Activated T-cell treated with anti-CD3 and anti-CD28 coated beads, Interleukin-2, amount 50 U/mL, for 72 hours (primary cell): ENCODE data around the gene OGFOD2. TPM values are rescaled to one million over a fixed set of nuclear protein-coding genes. Genes with fewer than 3 reads are reported as not detected.

Source experiments
- ATAC-seq, 2 donors: fragments of 150-1000 bp; cut with Tn5 transposase; replicated peaks in 1 of 2; 2 replicates each; pipeline ENCODE4 v1.10.0; 2021; ENCODE audit warnings: moderate library complexity in 2 of 2, mild to moderate bottlenecking in 1 of 2
- DNase-seq, 2 donors: peaks; one replicate each; pipeline ENCODE4 v3.0.0; 2021 to 2022; ENCODE audit warnings: mixed read lengths in 1 of 2
- H3K27ac Mint-ChIP-seq: one replicate; pipeline ENCODE4 v1.8.0; 2022; ENCODE audit warnings: mild to moderate bottlenecking, moderate library complexity, mixed read lengths
- H3K27me3 Mint-ChIP-seq: one replicate; pipeline ENCODE4 v1.8.0; 2022; ENCODE audit warnings: low read depth, mixed read lengths
- H3K36me3 Mint-ChIP-seq, 2 donors: one replicate each; pipeline ENCODE4 v1.8.0; 2022; ENCODE audit warnings: mixed read lengths in 2 of 2, mild to moderate bottlenecking in 1 of 2; ENCODE audit not compliant: insufficient read depth in 2 of 2
- H3K4me1 Mint-ChIP-seq: one replicate; pipeline ENCODE4 v1.8.0; 2022; ENCODE audit warnings: low read depth, mixed read lengths
- H3K4me3 Mint-ChIP-seq, 2 donors: one replicate each; pipeline ENCODE4 v1.8.0; 2022; ENCODE audit warnings: mild to moderate bottlenecking in 2 of 2, mixed read lengths in 2 of 2, moderate library complexity in 2 of 2
- H3K9me3 Mint-ChIP-seq, 2 donors: one replicate each; pipeline ENCODE4 v1.8.0; 2022; ENCODE audit warnings: mixed read lengths in 2 of 2
- total RNA-seq, 2 donors: library from RNA; stranded (reverse); gene quantifications; one replicate each; pipeline ENCODE4 v1.2.3, GENCODE V29; 2022

OGFOD2 gene
- total RNA-seq, 2 donors from 2014 or later = 26.6 to 32.5 TPM

DNA sequence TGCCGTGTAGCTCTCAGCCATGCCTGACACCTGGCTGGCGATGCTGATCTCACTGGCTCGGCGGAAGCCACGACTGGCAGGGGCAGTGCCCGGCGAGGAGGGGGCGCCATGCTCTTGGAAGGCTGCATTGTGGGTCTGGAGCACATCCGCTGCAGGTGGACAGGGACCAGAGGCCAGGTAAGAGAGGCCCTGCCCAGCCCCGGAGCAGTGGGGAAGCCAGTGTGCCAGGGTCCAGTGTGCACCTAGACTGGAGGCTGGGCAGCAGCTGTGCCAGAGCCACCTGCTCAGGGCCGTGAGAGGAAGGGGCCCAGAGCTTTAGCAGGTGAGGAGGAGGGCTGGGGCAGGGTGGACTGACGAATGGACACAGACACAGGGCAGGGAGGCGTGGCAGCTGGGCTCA, 15.5 kb downstream of the OGFOD2 start:
- Mint-ChIP-seq H3K36me3 (no peaks in the 10 kb centered on the region), H3K4me3 (no peak overlapping the region), H3K27ac (peak overlapping the region; percentile 13), H3K27me3 (no peaks in the 10 kb centered on the region), H3K9me3 (no peaks in the 10 kb centered on the region), H3K4me1 (no peaks in the 10 kb centered on the region)
- ATAC-seq = no peak
- DNase-seq = no peak

DNA sequence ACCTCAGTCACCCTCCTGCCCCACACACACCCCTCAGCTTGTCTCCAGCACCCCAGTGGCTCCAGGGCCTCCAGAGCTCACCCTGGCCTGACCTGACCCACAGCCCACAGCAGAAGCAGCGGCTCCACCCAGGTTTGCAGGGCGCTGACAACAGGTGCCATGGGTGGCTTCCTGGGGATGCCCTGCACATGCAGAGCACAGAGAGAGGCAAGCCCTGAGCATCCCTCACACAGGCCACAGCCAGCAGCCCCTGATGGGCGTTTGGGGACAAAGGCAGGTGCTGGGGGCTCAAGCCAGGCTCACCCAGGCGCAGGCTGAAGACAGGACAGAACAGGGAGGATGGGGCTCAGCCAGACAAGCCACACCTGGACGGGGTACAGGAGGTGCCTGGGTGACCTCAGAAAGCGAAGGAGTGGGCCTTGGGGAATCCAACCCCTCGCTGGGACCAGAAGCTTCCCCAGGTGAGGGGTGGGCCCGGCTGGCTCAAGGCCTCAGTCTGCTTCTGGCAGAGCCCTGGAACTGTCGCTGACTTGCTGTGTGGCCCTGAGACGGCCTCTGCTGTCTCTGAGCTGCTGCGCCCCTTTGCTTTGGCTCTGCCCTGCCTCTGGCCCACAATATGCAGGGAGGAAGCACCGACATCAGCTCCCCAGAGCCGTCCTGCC, 16.0 kb downstream of the OGFOD2 start:
- ATAC-seq (no peak), DNase-seq (no peak)
- Mint-ChIP-seq H3K4me3 (no peak overlapping the region), H3K4me1 (no peaks in the 10 kb centered on the region), H3K36me3 (no peaks in the 10 kb centered on the region), H3K27ac (no peak overlapping the region), H3K27me3 (no peaks in the 10 kb centered on the region), H3K9me3 (no peaks in the 10 kb centered on the region)

DNA sequence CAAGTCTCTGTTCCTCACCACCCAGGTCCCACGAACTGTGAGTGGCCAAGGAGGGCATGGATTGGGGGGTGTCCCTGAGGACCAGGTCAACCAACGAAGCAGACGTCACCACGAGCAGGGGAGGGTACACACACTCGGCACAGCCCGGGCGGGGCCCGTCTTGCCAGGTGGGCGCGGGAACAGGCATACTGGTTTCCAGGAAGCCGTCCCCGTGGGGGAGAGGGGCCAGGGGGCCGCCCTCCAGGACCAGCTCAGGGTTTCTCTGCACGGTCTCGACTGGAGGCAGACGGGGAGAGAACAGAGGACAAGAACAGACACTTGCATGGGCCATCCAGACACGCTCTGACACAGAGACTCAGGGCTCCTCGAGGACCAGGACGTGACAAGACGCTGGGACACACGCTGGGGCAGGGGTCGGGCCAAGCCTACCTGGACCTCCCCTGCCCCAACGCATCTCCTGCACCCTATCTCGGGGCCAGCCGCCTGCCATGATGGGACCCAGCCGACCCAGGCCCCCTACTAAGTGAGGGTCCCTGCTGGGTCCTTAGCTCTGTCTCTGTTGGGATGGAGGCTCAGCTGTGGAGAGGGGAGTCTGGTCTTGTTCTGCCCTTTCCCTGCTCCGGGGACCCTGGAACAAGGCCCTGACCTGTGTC, 16.7 kb downstream of the OGFOD2 start:
- Mint-ChIP-seq H3K9me3 (no peaks in the 10 kb centered on the region), H3K27ac (no peak overlapping the region), H3K27me3 (no peaks in the 10 kb centered on the region), H3K4me3 (no peak overlapping the region), H3K4me1 (no peaks in the 10 kb centered on the region), H3K36me3 (no peaks in the 10 kb centered on the region)
- ATAC-seq = no peak
- DNase-seq = no peak

DNA sequence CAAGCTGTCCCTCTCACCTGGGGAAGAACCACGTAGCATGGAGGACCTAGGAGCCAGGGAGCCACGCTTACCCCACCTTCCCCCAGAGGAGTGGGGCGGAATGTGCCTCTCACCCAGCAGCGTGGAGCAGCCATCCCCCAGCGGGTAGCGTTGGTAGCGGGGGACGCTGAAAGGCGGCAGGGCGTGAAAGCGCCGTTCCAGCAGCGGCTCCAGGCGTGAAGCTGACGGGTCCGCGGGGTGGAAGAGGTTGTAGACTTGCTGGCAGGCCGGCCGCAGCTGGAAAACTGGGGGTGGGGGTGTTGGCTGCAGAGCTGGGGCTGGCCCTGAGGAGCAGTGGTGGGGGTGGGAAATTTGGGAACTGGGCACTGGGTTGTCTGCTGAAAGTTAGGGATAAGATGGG, 17.3 kb downstream of the OGFOD2 start:
- Mint-ChIP-seq H3K4me1 (no peaks in the 10 kb centered on the region), H3K4me3 (no peak overlapping the region), H3K27ac (no peak overlapping the region), H3K9me3 (no peaks in the 10 kb centered on the region), H3K36me3 (no peaks in the 10 kb centered on the region), H3K27me3 (no peaks in the 10 kb centered on the region)
- DNase-seq (no peak), ATAC-seq (no peak)

- DNase-seq (no peak), ATAC-seq (no peak)
- Mint-ChIP-seq H3K4me1 (no peaks in the 10 kb centered on the region), H3K27me3 (no peaks in the 10 kb centered on the region), H3K4me3 (no peak overlapping the region), H3K27ac (no peak overlapping the region), H3K36me3 (no peaks in the 10 kb centered on the region), H3K9me3 (no peaks in the 10 kb centered on the region)
These were observed 19.2 kb downstream of the OGFOD2 start for GRCh38 chr12:122994140-122994675.

DNA sequence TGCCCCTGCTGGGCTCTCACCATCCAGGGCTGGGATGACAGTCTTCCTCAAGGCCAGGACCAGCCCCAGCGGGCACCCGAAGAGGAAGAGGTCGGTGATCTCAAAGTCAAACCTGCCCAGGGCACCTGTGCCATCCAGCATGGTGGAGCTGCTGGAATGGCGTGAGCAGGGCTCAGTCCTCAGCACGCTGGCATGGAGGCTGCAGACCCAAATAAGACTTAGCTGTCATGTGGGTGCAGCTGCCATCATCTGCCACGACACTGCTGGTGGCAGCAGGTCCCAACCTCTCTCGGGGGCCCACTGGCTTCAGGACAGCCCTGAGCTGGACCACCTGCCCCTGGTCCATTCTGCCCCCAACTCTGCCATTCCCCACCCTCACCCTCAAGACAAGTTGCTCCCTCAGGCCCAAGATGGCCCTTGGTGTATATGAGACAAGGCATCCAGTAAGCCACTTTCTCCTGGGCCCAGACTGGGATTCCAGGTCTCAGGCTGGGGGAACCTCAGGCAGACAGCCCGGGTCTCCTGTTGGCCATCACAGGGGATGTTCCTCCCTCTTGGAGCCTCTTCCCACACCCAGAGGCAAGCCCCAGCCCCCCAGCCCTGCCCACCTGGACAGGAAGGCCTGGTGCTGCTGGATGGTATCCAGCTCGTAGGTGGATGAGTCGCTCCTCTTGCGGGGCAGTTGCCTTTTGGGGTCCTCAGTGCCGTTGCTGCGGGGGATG, 19.9 kb downstream of the OGFOD2 start:
- H3K4me1 Mint-ChIP-seq = no peaks in the 10 kb centered on the region
- no peak overlapping the region for H3K27ac Mint-ChIP-seq
- DNase-seq = no peak
- no peak overlapping the region for H3K4me3 Mint-ChIP-seq
- no peaks in the 10 kb centered on the region for H3K36me3 Mint-ChIP-seq
- ATAC-seq = no peak
- no peaks in the 10 kb centered on the region for H3K9me3 Mint-ChIP-seq
- no peaks in the 10 kb centered on the region for H3K27me3 Mint-ChIP-seq

DNA sequence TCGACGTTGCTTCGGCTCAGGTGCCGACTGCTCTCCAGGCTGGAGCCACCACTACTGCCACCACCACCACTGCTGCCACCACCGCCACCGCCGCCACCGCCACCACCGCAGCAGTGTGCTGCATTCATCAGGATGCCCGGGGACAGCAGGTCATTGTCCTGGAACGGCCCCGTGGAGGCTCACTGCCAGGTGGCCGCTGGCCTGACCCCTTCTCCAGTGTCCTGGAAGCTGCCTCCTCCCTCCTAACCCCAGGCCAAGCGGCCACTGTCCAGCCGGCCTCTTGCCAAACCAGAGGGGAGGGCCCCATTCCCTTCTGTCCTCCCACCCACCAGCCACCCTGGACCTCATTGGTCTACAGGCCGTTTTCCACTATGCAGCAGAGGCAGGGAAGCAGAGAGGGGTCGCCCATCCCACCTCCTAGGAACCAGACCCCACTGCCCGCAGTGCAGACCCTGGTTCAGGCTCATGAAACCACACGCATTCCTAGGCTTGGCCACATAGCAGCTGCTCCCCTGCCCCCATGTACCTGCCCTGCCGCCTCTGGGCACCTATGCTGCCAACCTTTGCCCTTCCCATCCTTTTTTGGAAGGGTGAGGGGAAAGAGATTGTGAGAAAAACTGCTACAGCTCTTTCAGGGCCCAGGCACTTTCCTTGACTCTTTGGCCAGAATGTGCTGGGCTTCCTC, 20.6 kb downstream of the OGFOD2 start:
- DNase-seq (no peak), ATAC-seq (no peak)
- Mint-ChIP-seq H3K4me1 (no peaks in the 10 kb centered on the region), H3K27ac (no peak overlapping the region), H3K27me3 (no peaks in the 10 kb centered on the region), H3K36me3 (no peaks in the 10 kb centered on the region), H3K4me3 (no peak overlapping the region), H3K9me3 (no peaks in the 10 kb centered on the region)

DNA sequence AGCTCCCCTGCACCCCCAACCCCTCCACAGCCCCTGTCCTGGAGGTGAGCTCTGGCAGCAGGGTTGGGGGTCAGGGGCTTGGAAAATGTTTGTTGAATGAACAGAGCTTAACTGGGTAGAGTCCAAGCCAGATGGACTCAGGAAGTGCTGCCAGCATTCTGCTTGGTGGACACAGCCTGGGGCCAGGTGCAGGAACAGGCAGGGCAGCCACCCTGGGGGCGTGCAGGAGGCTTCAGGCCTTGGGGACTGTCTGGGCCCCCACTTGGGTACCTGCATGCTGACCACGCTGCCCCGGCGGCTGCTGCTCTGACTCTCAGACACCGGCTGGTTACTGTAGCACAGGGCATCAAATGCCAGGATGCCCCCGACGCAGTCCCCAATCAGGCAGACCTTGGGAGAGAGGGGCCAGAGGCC, 21.2 kb downstream of the OGFOD2 start:
- Mint-ChIP-seq H3K9me3 (no peaks in the 10 kb centered on the region), H3K4me1 (no peaks in the 10 kb centered on the region), H3K4me3 (no peak overlapping the region), H3K27me3 (no peaks in the 10 kb centered on the region), H3K27ac (no peak overlapping the region), H3K36me3 (no peaks in the 10 kb centered on the region)
- no peak for ATAC-seq
- DNase-seq = no peak

DNA sequence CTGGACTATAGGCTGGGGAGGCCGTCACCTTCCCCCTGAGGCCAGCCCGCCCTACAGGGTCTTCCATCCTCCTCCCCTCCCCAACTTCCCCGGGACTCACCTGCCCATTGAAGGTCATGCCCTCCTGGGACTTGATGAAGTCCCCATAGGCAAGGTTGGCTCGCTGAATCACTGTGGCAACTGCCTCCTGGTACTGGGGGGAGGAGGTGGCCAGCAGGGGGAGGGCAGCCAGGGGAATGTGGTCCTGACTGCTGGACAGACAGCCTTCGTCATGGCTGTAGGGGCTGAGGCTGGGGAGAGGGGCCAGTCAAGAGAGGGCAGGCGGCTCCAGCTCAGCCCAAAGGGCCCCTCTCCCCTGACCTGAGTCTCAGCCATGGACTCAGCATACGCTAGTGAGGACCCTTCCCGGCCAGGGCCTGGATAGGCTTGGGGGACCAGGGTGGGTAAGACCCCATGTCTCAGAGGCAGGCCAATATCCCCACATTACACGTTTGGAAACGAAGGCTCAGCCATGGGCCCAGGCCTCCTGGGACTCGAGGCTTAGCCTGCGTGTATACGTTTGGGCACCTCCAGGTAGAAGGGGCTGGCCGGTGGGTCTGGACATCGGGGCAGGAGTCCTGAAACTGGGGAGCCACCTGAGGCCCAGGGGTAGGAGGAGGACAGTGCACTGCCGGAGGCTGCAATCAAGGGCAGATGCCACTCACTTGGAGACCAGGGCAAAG, 21.7 kb downstream of the OGFOD2 start:
- no peaks in the 10 kb centered on the region for H3K4me1 Mint-ChIP-seq
- H3K27ac Mint-ChIP-seq = no peak overlapping the region
- no peaks in the 10 kb centered on the region for H3K27me3 Mint-ChIP-seq
- no peak overlapping the region for H3K4me3 Mint-ChIP-seq
- H3K9me3 Mint-ChIP-seq = no peaks in the 10 kb centered on the region
- no peak for ATAC-seq
- no peaks in the 10 kb centered on the region for H3K36me3 Mint-ChIP-seq
- DNase-seq = no peak

DNA sequence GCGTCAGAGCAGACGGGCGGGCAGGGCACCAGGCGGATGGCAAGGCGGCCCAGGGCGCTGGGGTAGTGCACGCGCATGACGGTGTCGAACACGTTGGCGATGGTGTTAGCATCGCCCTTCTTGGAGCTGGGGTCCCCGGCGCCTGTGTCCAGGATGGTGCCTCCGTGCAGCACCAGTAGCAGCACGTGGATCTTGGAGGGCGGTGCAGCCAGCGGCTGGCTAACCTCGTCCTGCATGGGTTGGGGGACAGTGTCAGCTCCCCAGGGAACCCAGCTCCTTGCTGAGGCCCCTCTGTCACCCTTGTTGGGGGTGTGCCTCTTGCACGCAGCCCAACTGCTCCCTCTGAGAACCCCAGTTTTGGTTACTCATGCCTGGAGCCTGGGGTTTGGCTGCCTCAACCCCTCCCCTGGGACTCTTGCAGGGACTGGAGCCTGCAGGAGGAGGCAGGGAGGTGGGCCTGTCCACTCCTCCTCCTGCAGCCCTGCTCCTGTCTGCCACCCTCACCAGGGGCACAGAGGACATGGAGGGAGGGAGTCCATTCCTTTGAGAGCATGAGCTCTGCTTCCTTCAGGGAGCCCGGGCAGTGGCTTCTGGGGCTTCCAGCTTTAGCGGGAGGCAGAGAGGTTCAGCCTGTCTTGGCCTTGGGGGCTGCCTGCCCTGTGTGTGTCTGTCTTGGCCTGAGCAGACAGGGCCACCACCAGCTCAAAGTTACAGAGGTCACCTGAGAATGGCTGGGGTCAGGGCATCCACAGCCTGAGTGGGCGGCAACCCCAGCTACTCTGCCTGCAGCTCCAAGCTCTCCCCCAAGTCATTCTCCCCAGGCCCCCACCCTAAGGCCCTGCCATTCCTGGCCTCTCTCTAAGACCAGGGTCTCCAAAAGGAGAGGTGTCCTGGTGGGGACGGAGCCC, 22.6 kb downstream of the OGFOD2 start:
- DNase-seq (no peak), ATAC-seq (no peak)
- no peak overlapping the region for H3K4me3 Mint-ChIP-seq
- no peaks in the 10 kb centered on the region for H3K36me3 Mint-ChIP-seq
- H3K9me3 Mint-ChIP-seq = no peaks in the 10 kb centered on the region
- H3K4me1 Mint-ChIP-seq = no peaks in the 10 kb centered on the region
- no peak overlapping the region for H3K27ac Mint-ChIP-seq
- no peaks in the 10 kb centered on the region for H3K27me3 Mint-ChIP-seq

- H3K36me3 Mint-ChIP-seq = no peaks in the 10 kb centered on the region
- ATAC-seq (no peak), DNase-seq (no peak)
- H3K27me3 Mint-ChIP-seq = no peaks in the 10 kb centered on the region
- H3K4me3 Mint-ChIP-seq = no peak overlapping the region
- no peak overlapping the region for H3K27ac Mint-ChIP-seq
- no peaks in the 10 kb centered on the region for H3K9me3 Mint-ChIP-seq
- H3K4me1 Mint-ChIP-seq = no peaks in the 10 kb centered on the region
These were observed 23.3 kb downstream of the OGFOD2 start for GRCh38 chr12:122998316-122998715.
